A673 (cell line): ENCODE data around the gene CLASP2. TPM values are rescaled to one million over a fixed set of nuclear protein-coding genes. Genes with fewer than 3 reads are reported as not detected.

ENCODE experiments used
- BruUV-seq: library from RNA; stranded (reverse); fragments of 400-500 nt; replicated peaks from 2 replicates; lab custom pipeline; 2021; lab: Mats Ljungman, UMichigan
- CTCF ChIA-PET: fragments of 300-600 bp; sonication (Branson Sonifier 250); formaldehyde crosslinking; loops from one replicate; lab custom pipeline; 2022; ENCODE audit warnings: antibody characterized with exemption; lab: Charles Lee
- POLR2A ChIA-PET: fragments of 300-600 bp; sonication (Branson Sonifier 250); formaldehyde crosslinking; loops from one replicate; lab custom pipeline; 2022; ENCODE audit warnings: antibody characterized with exemption; ENCODE audit not compliant: low non-redundant PET; lab: Charles Lee
- DNase-seq: peaks from one replicate; pipeline ENCODE4 v3.0.0-alpha.2; 2015; ENCODE audit warnings: low spot score
- H3K27ac ChIP-seq: fragments of 200-600 bp; sonication (generic); 2 replicates; pipeline ENCODE4 v1.5.1; 2016; ENCODE audit warnings: mixed run types, low read depth, mild to moderate bottlenecking, mixed read lengths, antibody characterized with exemption, low read length; ENCODE audit not compliant: poor library complexity, severe bottlenecking
- H3K27me3 ChIP-seq: fragments of 200-600 bp; sonication (generic); replicated peaks from 2 replicates; pipeline ENCODE4 v1.6.1; 2017; ENCODE audit warnings: mixed run types, low read depth, mild to moderate bottlenecking, mixed read lengths, antibody characterized with exemption, low read length; ENCODE audit not compliant: insufficient read depth, poor library complexity
- H3K36me3 ChIP-seq: fragments of 200-600 bp; sonication (generic); 2 replicates; pipeline ENCODE4 v1.6.1; 2016; ENCODE audit warnings: mixed run types, mild to moderate bottlenecking, mixed read lengths, antibody characterized with exemption, low read length; ENCODE audit not compliant: insufficient read depth, poor library complexity, severe bottlenecking
- H3K4me1 ChIP-seq: fragments of 200-600 bp; sonication (generic); 2 replicates; pipeline ENCODE4 v1.6.1; 2017; ENCODE audit warnings: mixed run types, mild to moderate bottlenecking, mixed read lengths, antibody characterized with exemption, low read length; ENCODE audit not compliant: insufficient read depth, poor library complexity, severe bottlenecking
- H3K4me3 ChIP-seq: fragments of 200-600 bp; sonication (generic); 2 replicates; pipeline ENCODE4 v1.5.1; 2016; ENCODE audit warnings: low read depth, mixed run types, mild to moderate bottlenecking, mixed read lengths, low read length; ENCODE audit not compliant: poor library complexity, severe bottlenecking
- H3K9me3 ChIP-seq: fragments of 200-600 bp; sonication (generic); 2 replicates; pipeline ENCODE4 v1.6.1; 2016; ENCODE audit warnings: mixed run types, low read depth, mild to moderate bottlenecking, mixed read lengths, antibody characterized with exemption, low read length; ENCODE audit not compliant: poor library complexity, severe bottlenecking
- CTCF ChIP-seq: fragments of 300-800, 200-600 bp; sonication (generic); conservative IDR thresholded peaks from 2 replicates; pipeline ENCODE4 v1.5.1; 2017; ENCODE audit warnings: low read depth, mild to moderate bottlenecking, antibody characterized with exemption, low read length, moderate library complexity, mixed read lengths
- EZH2 ChIP-seq: fragments of 200-600 bp; sonication (generic); IDR thresholded peaks from 2 replicates; pipeline ENCODE4 v1.6.1; 2017; ENCODE audit warnings: borderline replicate concordance, low read depth, mild to moderate bottlenecking, mixed read lengths, antibody characterized with exemption, low read length; ENCODE audit not compliant: poor library complexity, severe bottlenecking
- intact Hi-C: fragments of 100-400 bp; cut with micrococcal nuclease; formaldehyde crosslinking; loops from one replicate; pipeline ENCODE4 v1.10.0; 2022; ENCODE audit not compliant: unreplicated experiment
- total RNA-seq: library from RNA; stranded (reverse); gene quantifications from 2 replicates; pipeline ENCODE4 v1.2.3, GENCODE V29; 2021

The CLASP2 gene
- total RNA-seq, 1 experiment from 2014 or later = 67.4 TPM

- Histone ChIP-seq H3K27me3 (no peaks in the 10 kb centered on the region), H3K27ac (no peak overlapping the region), H3K9me3 (no peaks in the 10 kb centered on the region), H3K4me3 (no peak overlapping the region), H3K4me1 (no peaks in the 10 kb centered on the region), H3K36me3 (no peaks in the 10 kb centered on the region)
- BruUV-seq = no TSS peak
- intact Hi-C loops = loop anchor here (2.0 to 10.0 kb wide), 2 partner anchors 79 to 513 kb away; no protein-coding TSS in a partner anchor
- POLR2A ChIA-PET = no interaction called here
- no peak for DNase-seq
- TF ChIP-seq CTCF (no peak), EZH2 (no peak)
- CTCF ChIA-PET = interaction anchor here (1.3 kb wide), 1 partner anchor 150 kb away, joined by 5 read pairs; no protein-coding TSS in a partner anchor
Measured at GRCh38 chr3:33637482-33637881, 80.6 kb downstream of the CLASP2 start.

DNA sequence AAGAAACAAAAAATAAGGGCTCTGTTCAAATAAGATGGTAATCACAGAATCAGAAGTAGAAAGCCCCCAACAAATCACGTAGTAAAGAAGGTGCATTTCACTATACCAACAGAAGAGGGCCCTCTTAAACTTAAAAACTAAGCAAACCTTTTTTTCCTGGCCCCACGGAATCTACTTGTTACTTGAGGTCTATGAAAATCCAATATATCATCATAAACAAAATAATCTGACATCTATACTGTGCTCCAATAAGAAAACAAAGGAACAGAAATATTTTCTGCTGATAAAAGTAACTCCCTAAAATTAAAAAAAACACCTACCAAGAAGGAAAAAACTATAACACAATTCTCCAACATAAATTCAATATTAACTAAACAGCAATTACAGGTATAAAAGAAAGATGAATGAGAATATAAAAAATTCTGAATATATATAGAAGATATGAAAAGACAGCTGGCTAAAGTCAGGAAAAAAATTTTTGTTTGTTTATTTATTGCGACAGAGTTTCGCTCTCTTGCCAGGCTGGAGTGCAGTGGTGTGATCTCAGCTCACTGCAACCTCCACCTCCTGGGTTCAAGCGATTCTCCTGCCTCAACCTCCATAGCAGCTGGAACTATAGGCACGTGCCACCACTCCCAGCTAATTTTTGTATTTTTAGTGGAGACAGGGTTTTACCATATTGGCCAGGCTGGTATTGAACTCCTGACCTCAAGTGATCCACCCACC, 81.8 kb downstream of the CLASP2 start:
- Histone ChIP-seq H3K9me3 (no peaks in the 10 kb centered on the region), H3K27me3 (no peaks in the 10 kb centered on the region), H3K27ac (no peak overlapping the region), H3K36me3 (no peaks in the 10 kb centered on the region), H3K4me1 (no peaks in the 10 kb centered on the region), H3K4me3 (no peak overlapping the region)
- BruUV-seq = no TSS peak
- TF ChIP-seq EZH2 = no peak
- peak; percentile 71 for TF ChIP-seq CTCF
- ChIA-PET CTCF (interaction anchor here (1.0 to 1.3 kb wide), 2 partner anchors 139 to 151 kb away, joined by 3 to 5 read pairs; no protein-coding TSS in a partner anchor), POLR2A (no interaction called here)
- intact Hi-C loops = loop anchor here (1.0 to 10.0 kb wide), 3 partner anchors 81 to 511 kb away; no protein-coding TSS in a partner anchor
- DNase-seq = peak; percentile 78

- DNase-seq = no peak
- POLR2A ChIA-PET = no interaction called here
- Histone ChIP-seq H3K9me3 (no peaks in the 10 kb centered on the region), H3K36me3 (no peaks in the 10 kb centered on the region), H3K4me3 (no peak overlapping the region), H3K27ac (no peak overlapping the region), H3K4me1 (no peaks in the 10 kb centered on the region), H3K27me3 (no peaks in the 10 kb centered on the region)
- no TSS peak for BruUV-seq
- CTCF ChIA-PET = no interaction called here
- intact Hi-C loops = loop anchor here (10.0 kb wide), 1 partner anchor 509 kb away; no protein-coding TSS in a partner anchor
- TF ChIP-seq EZH2 = no peak
- no peak for TF ChIP-seq CTCF
Measured at GRCh38 chr3:33634262-33634661, 83.8 kb downstream of the CLASP2 start.
